ENCODE data around the gene CLASP1. TPM values are rescaled to one million over a fixed set of nuclear protein-coding genes. Genes with fewer than 3 reads are reported as not detected.

Gene CLASP1
- total RNA-seq, 1 donor from 2014 or later = 110 TPM

GRCh38 chr2:121324601-121325000, 324.7 kb downstream of the CLASP1 start:
- no peaks in the 10 kb centered on the region for H3K79me2 ChIP-seq (ENCODE audit: low read depth)
- H3K4me1 Mint-ChIP-seq = no peaks in the 10 kb centered on the region
- H2AFZ ChIP-seq (replicated peaks) = no peak overlapping the region
- no peaks in the 10 kb centered on the region for H3K36me3 ChIP-seq
- no peak overlapping the region for H3K4me3 ChIP-seq
- H3K4me2 ChIP-seq = no peak overlapping the region
- H4K20me1 ChIP-seq (ENCODE audit: low read depth) = no peaks in the 10 kb centered on the region
- DNase-seq (ENCODE audit: low spot score) = no peak
- H3K4me1 ChIP-seq = no peaks in the 10 kb centered on the region
- no peaks in the 10 kb centered on the region for H3K27me3 Mint-ChIP-seq (ENCODE audit: insufficient read depth, low read depth)
- H3K27ac ChIP-seq = no peak overlapping the region
- no peak overlapping the region for H3K9ac ChIP-seq
- no peak overlapping the region for H3K4me3 Mint-ChIP-seq
- H3K9me3 ChIP-seq (ENCODE audit: low read depth) = no peaks in the 10 kb centered on the region
- no peaks in the 10 kb centered on the region for H3K9me3 Mint-ChIP-seq
- H3F3A ChIP-seq (ENCODE audit: low read depth) = no peaks in the 10 kb centered on the region
- TF ChIP-seq CTCF (IDR thresholded peaks at IDR 0.05) (no peak), EZH2phosphoT487 (IDR thresholded peaks at IDR 0.05) (no peak), EZH2 (IDR thresholded peaks at IDR 0.05) (no peak)
- no peaks in the 10 kb centered on the region for H3K27me3 ChIP-seq
- no peak overlapping the region for H3K27ac Mint-ChIP-seq
- H3K36me3 Mint-ChIP-seq = no peaks in the 10 kb centered on the region

- TF ChIP-seq CTCF (IDR thresholded peaks at IDR 0.05) (no peak), EZH2phosphoT487 (IDR thresholded peaks at IDR 0.05) (no peak), EZH2 (IDR thresholded peaks at IDR 0.05) (no peak)
- Mint-ChIP-seq H3K4me3 (no peak overlapping the region), H3K27me3 (ENCODE audit: insufficient read depth, low read depth) (no peaks in the 10 kb centered on the region), H3K36me3 (no peaks in the 10 kb centered on the region), H3K9me3 (no peaks in the 10 kb centered on the region), H3K4me1 (no peaks in the 10 kb centered on the region), H3K27ac (no peak overlapping the region)
- Histone ChIP-seq H3K36me3 (no peaks in the 10 kb centered on the region), H3K9ac (no peak overlapping the region), H2AFZ (replicated peaks) (no peak overlapping the region), H3K79me2 (ENCODE audit: low read depth) (no peaks in the 10 kb centered on the region), H3K4me2 (no peak overlapping the region), H3K9me3 (ENCODE audit: low read depth) (no peaks in the 10 kb centered on the region), H4K20me1 (ENCODE audit: low read depth) (no peaks in the 10 kb centered on the region), H3K27ac (no peak overlapping the region), H3K4me1 (no peaks in the 10 kb centered on the region), H3K4me3 (no peak overlapping the region), H3F3A (ENCODE audit: low read depth) (no peaks in the 10 kb centered on the region), H3K27me3 (no peaks in the 10 kb centered on the region)
- DNase-seq (ENCODE audit: low spot score) = no peak
These were observed 327.8 kb downstream of the CLASP1 start for GRCh38 chr2:121321476-121321875.

- DNase-seq (ENCODE audit: low spot score) = no peak
- H3K27ac Mint-ChIP-seq = no peak overlapping the region
- no peaks in the 10 kb centered on the region for H3K9me3 Mint-ChIP-seq
- H3K36me3 Mint-ChIP-seq = no peaks in the 10 kb centered on the region
- H3K4me2 ChIP-seq = no peak overlapping the region
- no peaks in the 10 kb centered on the region for H3K36me3 ChIP-seq
- H3K4me1 ChIP-seq = no peaks in the 10 kb centered on the region
- H2AFZ ChIP-seq (replicated peaks) = no peak overlapping the region
- H3K9ac ChIP-seq = no peak overlapping the region
- no peaks in the 10 kb centered on the region for H3K9me3 ChIP-seq (ENCODE audit: low read depth)
- no peak overlapping the region for H3K27ac ChIP-seq
- no peak overlapping the region for H3K4me3 Mint-ChIP-seq
- no peaks in the 10 kb centered on the region for H3K27me3 ChIP-seq
- no peaks in the 10 kb centered on the region for H3F3A ChIP-seq (ENCODE audit: low read depth)
- no peak for TF ChIP-seq EZH2 (IDR thresholded peaks at IDR 0.05)
- TF ChIP-seq EZH2phosphoT487 (IDR thresholded peaks at IDR 0.05) = no peak
- no peak for TF ChIP-seq CTCF (IDR thresholded peaks at IDR 0.05)
- H3K4me1 Mint-ChIP-seq = no peaks in the 10 kb centered on the region
- H3K79me2 ChIP-seq (ENCODE audit: low read depth) = no peaks in the 10 kb centered on the region
- no peaks in the 10 kb centered on the region for H3K27me3 Mint-ChIP-seq (ENCODE audit: insufficient read depth, low read depth)
- no peaks in the 10 kb centered on the region for H4K20me1 ChIP-seq (ENCODE audit: low read depth)
- H3K4me3 ChIP-seq = no peak overlapping the region
These were observed 329.3 kb downstream of the CLASP1 start for GRCh38 chr2:121319941-121320340.
